B cell (primary cell): ENCODE data around the gene IL13.

Experiments
- EZH2 ChIP-seq: IDR thresholded peaks from 2 replicates; pipeline ENCODE4 v1.6.1; 2012; ENCODE audit warnings: borderline replicate concordance, low read depth, mild to moderate bottlenecking, moderate library complexity, low read length; ENCODE audit not compliant: insufficient read depth, poor library complexity, severe bottlenecking
- TF ChIP-seq, protein P1 (sequence below): fragments of 200-600 bp; IDR thresholded peaks from one replicate; pipeline ENCODE4 v1.8.0; 2022; ENCODE audit warnings: antibody characterized with exemption, mild to moderate bottlenecking

DNA sequence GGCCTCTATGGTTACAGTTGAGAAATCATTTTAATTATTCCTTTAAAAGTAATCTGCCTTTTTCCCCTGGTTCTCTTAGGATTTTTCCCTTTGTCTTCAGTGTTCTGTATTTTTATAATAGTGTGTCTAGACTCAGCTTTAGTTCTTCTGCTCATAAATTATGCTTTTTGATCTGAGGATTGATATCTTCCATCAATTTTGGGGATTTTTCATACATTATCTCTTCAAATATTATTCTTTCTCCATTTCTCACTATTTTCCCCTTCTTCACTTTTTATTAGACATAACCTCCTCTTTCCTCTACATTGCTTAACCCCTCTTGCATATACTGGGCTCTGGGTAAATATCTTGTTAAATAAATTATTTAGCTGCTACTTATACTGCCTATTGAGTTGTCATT is 36.3 kb upstream of the IL13 start:
- TF ChIP-seq, protein P1, sequence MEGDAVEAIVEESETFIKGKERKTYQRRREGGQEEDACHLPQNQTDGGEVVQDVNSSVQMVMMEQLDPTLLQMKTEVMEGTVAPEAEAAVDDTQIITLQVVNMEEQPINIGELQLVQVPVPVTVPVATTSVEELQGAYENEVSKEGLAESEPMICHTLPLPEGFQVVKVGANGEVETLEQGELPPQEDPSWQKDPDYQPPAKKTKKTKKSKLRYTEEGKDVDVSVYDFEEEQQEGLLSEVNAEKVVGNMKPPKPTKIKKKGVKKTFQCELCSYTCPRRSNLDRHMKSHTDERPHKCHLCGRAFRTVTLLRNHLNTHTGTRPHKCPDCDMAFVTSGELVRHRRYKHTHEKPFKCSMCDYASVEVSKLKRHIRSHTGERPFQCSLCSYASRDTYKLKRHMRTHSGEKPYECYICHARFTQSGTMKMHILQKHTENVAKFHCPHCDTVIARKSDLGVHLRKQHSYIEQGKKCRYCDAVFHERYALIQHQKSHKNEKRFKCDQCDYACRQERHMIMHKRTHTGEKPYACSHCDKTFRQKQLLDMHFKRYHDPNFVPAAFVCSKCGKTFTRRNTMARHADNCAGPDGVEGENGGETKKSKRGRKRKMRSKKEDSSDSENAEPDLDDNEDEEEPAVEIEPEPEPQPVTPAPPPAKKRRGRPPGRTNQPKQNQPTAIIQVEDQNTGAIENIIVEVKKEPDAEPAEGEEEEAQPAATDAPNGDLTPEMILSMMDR, result no peak
- no peak for TF ChIP-seq EZH2
